Upper lobe of left lung (tissue), 6 donors: ENCODE data around the gene CCDC106. TPM values are rescaled to one million over a fixed set of nuclear protein-coding genes. Genes with fewer than 3 reads are reported as not detected.

ENCODE experiments used
- ATAC-seq, 2 donors: fragments of 200-7000 bp; cut with Tn5 transposase; one replicate each; pipeline ENCODE4 v1.9.1; 2022; ENCODE audit warnings: mild to moderate bottlenecking in 2 of 2, moderate library complexity in 2 of 2; ENCODE audit not compliant: low FRiP score in 2 of 2
- DNase-seq, 2 donors: peaks; one replicate each; pipeline ENCODE4 v3.0.0-alpha.2; 2019 to 2020
- H3K27ac ChIP-seq, 4 donors: fragments of 200-600 bp; sonication (generic); one replicate each; pipeline ENCODE4 v1.5.1; 2016 to 2019
- H3K27me3 ChIP-seq, 4 donors: fragments of 200-600 bp; sonication (generic); one replicate each; pipeline ENCODE4 v1.5.1; 2017 to 2019
- H3K36me3 ChIP-seq, 4 donors: fragments of 200-600 bp; sonication (generic); one replicate each; pipeline ENCODE4 v1.5.1; 2016 to 2019
- H3K4me1 ChIP-seq, 4 donors: fragments of 200-600 bp; sonication (generic); one replicate each; pipeline ENCODE4 v1.5.1; 2018 to 2019
- H3K4me3 ChIP-seq, 4 donors: fragments of 200-600 bp; sonication (generic); one replicate each; pipeline ENCODE4 v1.5.1; 2017 to 2019; ENCODE audit warnings: mild to moderate bottlenecking in 2 of 4, moderate library complexity in 1 of 4
- H3K9me3 ChIP-seq, 4 donors: fragments of 200-600 bp; sonication (generic); one replicate each; pipeline ENCODE4 v1.5.1; 2018 to 2019
- EP300 ChIP-seq, 4 donors: sonication (generic); formaldehyde crosslinking; IDR thresholded peaks; one replicate each; pipeline ENCODE4 v1.5.1; 2017; ENCODE audit warnings: antibody characterized with exemption in 4 of 4, control low read depth in 2 of 4
- POLR2A ChIP-seq, 4 donors: fragments of 450-650 bp; IDR thresholded peaks; one replicate each; pipeline ENCODE4 v1.5.1; 2016 to 2017; ENCODE audit warnings: antibody characterized with exemption in 4 of 4, mild to moderate bottlenecking in 2 of 4
- POLR2AphosphoS5 ChIP-seq, 2 donors: sonication (generic); formaldehyde crosslinking; IDR thresholded peaks; one replicate each; pipeline ENCODE4 v1.5.1; 2017; ENCODE audit warnings: antibody characterized with exemption in 2 of 2
- WGBS, 2 donors: methylation state at CpG; one replicate each; pipeline ENCODE4 v1.1.5; 2017 to 2018; 5-methylcytosine and 5-hydroxymethylcytosine counted together
- total RNA-seq, 6 donors: library from RNA; depleted of rRNA in 4 of 6; stranded (reverse); fragments of >200 nt in 4 of 6; gene quantifications; one replicate each; pipeline versions ENCODE4 v1.1.0 to v1.2.1, GENCODE V29; 2016 to 2021
- TF ChIP-seq, protein P1 (sequence below), 6 experiments: fragments of 450-650 bp in 4 of 6; fragments of 200-600 bp in 2 of 6; sonication (generic) in 2 of 6; IDR thresholded peaks; one replicate each; pipeline ENCODE4 v1.5.1; 2016 to 2019; ENCODE audit warnings: antibody characterized with exemption in 6 of 6
- donor health status: DM: no; HTN: no; CAD: no; lungs with moderate emphysema.
- donor health status: DM: no; HTN: yes; CAD: no; lungs with severe emphysema.

Gene CCDC106
- total RNA-seq, 6 donors from 2014 or later = 15.3 to 44.0 (median 17.1) TPM

DNA sequence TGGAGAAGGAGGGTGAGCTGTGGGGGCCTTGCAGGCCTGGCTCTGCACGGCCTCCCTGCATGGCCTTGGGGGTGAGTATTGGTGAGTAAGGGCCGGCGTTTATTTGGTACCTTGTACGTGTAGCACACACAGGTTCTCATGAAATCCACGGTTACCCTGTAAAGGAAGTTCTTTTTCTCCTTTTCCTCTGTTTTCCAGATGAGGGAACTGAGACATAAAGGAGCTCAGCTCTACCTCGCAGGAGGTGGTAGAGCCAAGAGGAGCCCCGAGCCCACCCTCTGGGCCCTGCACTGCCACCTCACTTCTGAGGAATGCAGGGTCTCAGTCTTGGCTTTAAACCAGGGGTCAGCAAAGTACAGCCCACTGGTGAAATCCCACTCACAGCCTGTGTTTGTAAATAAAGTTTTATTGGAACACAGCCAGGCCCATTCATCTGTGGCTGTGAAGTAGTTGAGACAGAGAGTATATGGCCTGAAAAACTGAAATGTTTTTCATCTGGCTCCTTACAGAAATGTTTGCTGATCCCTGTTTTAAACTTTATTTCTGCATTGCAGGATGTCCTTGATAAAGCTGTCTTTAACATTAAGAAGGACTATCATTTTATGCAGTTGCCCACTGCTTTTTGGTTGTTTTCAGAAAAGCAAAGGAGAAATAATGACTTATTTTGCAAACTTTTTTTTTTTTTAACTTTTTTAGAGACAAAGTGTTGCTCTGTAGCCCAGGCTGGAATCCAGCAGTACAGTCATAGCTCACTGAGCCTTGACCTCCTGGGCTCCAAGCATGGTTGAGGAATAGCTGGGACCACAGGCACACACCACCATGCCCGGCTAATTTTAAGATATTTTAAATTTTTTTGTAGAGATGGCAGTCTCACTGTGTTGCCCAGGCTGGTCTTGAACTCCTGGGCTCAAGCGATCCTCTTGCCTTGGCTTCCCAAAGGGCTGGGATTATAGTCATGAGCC lies 33.4 kb downstream of the CCDC106 start:
- TF ChIP-seq, protein P1, sequence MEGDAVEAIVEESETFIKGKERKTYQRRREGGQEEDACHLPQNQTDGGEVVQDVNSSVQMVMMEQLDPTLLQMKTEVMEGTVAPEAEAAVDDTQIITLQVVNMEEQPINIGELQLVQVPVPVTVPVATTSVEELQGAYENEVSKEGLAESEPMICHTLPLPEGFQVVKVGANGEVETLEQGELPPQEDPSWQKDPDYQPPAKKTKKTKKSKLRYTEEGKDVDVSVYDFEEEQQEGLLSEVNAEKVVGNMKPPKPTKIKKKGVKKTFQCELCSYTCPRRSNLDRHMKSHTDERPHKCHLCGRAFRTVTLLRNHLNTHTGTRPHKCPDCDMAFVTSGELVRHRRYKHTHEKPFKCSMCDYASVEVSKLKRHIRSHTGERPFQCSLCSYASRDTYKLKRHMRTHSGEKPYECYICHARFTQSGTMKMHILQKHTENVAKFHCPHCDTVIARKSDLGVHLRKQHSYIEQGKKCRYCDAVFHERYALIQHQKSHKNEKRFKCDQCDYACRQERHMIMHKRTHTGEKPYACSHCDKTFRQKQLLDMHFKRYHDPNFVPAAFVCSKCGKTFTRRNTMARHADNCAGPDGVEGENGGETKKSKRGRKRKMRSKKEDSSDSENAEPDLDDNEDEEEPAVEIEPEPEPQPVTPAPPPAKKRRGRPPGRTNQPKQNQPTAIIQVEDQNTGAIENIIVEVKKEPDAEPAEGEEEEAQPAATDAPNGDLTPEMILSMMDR (IDR thresholded peaks at IDR 0.05) = no peak
- no peak for TF ChIP-seq POLR2AphosphoS5 (IDR thresholded peaks at IDR 0.05)
- Histone ChIP-seq H3K9me3 (no peaks in the 10 kb centered on the region), H3K27ac (no peak overlapping the region), H3K36me3 (peaks cover 21 to 77% (median 49%) of the 10 kb centered on the region in 4 donors), H3K27me3 (no peaks in the 10 kb centered on the region), H3K4me3 (no peak overlapping the region), H3K4me1 (peaks cover 36 to 79% (median 43%) of the 10 kb centered on the region in 4 donors)
- no peak for DNase-seq
- ATAC-seq = no peak
- 86 to 89% methylated on average over 9 of the region's 9 CpGs for WGBS, 2 donors

DNA sequence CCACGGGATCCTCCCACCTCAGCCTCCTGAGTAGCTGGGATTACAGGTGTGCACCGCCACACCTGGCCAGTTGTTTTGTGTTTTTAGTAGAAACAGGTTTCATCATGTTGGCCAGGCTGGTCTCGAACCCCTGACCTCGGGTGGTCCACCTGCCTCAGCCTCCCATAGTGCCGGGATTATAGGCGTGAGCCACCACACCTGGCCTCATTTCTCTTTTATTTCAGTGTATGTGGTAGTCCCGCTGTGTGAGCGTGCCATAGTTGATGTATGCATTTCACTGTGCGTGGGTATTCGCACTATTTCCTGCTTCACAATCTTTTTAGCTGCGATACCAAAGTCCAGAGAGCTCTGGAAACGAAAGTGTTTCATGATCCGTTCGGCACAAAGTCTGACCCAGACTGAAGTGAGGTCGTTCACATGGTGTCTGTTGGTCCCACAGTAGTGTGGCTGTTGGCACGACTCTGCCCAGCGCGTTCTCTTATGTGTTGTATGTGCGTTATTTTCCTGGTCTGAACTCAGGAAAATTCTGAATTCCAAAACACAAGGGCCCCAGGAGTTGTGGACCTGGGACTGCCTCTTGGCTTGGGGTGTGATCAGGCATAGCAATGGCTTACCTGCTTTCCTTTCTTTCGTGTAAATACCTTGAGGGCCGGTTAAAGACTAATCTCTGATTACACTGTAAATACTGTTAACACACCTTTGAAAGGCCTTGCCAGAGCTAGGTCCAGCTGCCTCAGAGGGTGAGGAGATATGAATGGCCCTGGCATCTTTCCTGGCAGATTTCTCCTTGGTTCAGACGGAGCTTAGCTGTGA lies 35.6 kb downstream of the CCDC106 start:
- H3K27me3 ChIP-seq = no peaks in the 10 kb centered on the region
- no peaks in the 10 kb centered on the region for H3K9me3 ChIP-seq
- ATAC-seq (peak; percentile 26 to 67), DNase-seq (peak in 1 of 2 donors; percentile 62)
- H3K4me1 ChIP-seq = peaks cover 18 to 59% (median 24%) of the 10 kb centered on the region in 4 donors
- H3K27ac ChIP-seq = peak overlapping the region in 3 of 4 donors; percentile 36 to 61 (median 44)
- no peak for TF ChIP-seq POLR2A (IDR thresholded peaks at IDR 0.05)
- TF ChIP-seq, protein P1 (IDR thresholded peaks at IDR 0.05) = no peak
- TF ChIP-seq POLR2AphosphoS5 (IDR thresholded peaks at IDR 0.05) = no peak
- TF ChIP-seq EP300 (IDR thresholded peaks at IDR 0.05) = no peak
- peaks cover 20 to 95% (median 58%) of the 10 kb centered on the region in 4 donors for H3K36me3 ChIP-seq
- WGBS, 2 donors = 64 to 68% methylated on average over 22 of the region's 22 CpGs
- H3K4me3 ChIP-seq = peak overlapping the region in 2 of 4 donors; percentile 1 to 25

DNA sequence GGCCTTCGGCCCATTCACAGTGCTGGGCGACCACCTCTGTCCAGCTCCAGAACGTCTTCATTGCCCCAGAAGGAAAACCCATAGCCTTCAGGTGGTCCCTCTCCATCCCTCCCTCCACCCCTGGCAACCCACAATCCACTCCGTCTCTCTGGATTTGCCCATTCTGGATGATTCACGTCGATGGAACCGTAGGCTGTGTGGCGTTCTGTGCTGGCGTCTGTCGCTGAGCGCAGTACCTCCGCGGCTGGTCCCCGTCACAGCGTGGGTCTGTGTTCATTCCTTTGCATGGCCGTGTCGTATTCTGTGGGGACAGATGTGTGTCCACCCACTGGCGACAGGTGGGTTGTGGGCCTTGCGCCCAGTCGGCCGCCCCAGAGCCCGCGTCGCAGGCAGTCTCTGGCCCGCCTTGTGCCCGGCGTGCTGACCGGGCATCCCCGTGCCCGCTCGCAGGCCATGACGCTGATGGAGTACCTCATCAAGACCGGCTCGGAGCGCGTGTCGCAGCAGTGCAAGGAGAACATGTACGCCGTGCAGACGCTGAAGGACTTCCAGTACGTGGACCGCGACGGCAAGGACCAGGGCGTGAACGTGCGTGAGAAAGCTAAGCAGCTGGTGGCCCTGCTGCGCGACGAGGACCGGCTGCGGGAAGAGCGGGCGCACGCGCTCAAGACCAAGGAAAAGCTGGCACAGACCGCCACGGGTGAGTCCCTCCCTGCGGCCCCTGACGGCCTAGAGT lies 37.1 kb downstream of the CCDC106 start:
- Histone ChIP-seq H3K27ac (no peak overlapping the region), H3K36me3 (peaks cover 25 to 95% (median 59%) of the 10 kb centered on the region in 4 donors), H3K27me3 (no peaks in the 10 kb centered on the region), H3K9me3 (no peaks in the 10 kb centered on the region), H3K4me1 (peaks cover 11 to 45% (median 15%) of the 10 kb centered on the region in 4 donors), H3K4me3 (no peak overlapping the region)
- ATAC-seq = no peak
- TF ChIP-seq EP300 (IDR thresholded peaks at IDR 0.05) (no peak), POLR2A (IDR thresholded peaks at IDR 0.05) (no peak)
- TF ChIP-seq, protein P1 (IDR thresholded peaks at IDR 0.05) = no peak
- WGBS, 2 donors = 95 to 98% methylated on average over 58 to 60 of the region's 60 CpGs
- peak in 1 of 2 donors; percentile 83 for DNase-seq

DNA sequence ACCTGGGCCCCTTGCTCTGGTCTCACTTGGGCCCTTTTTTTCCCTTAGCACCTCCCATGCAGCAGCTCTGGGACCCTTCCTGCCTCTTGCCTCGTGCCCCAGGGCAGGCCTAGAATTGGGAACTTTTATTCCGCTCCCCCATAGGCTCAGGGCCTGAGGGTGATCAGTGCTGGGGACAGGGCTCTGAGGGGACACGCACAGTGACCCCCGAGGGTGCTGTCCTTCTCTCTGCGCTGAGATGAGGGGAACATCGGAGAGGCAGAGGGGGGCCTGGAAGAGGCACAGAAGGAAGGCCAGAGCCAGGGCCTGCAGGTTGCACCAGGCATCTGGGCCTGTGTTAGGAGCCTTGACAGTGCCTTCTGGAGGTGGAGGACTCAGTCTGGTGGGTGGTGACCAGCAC lies 37.8 kb downstream of the CCDC106 start:
- Histone ChIP-seq H3K4me3 (no peak overlapping the region), H3K27ac (no peak overlapping the region), H3K36me3 (peaks cover 32 to 95% (median 59%) of the 10 kb centered on the region in 4 donors), H3K9me3 (no peaks in the 10 kb centered on the region), H3K27me3 (no peaks in the 10 kb centered on the region), H3K4me1 (peaks cover 11 to 39% (median 15%) of the 10 kb centered on the region in 4 donors)
- no peak for ATAC-seq
- 94 to 100% methylated on average over 6 of the region's 6 CpGs for WGBS, 2 donors
- TF ChIP-seq, protein P1 (IDR thresholded peaks at IDR 0.05) = no peak
- DNase-seq = no peak
